Astrocyte (in vitro differentiated cells and primary cell): ENCODE measurements around the gene POLR2I. TPM values are rescaled to one million over a fixed set of nuclear protein-coding genes. Genes with fewer than 3 reads are reported as not detected.

Experiments used
- DNase-seq: peaks from one replicate; pipeline ENCODE4 v3.0.0-alpha.2; 2010; ENCODE audit warnings: low read depth
- FAIRE-seq: peaks from 2 replicates; lab custom pipeline; 2011; peaks lifted over from hg19 to GRCh38; lab: Jason Lieb, UNC
- H2AFZ ChIP-seq: 2 replicates; pipeline ENCODE4 v1.6.0; 2012; ENCODE audit warnings: low read depth, low read length, inconsistent platforms
- H3K27ac ChIP-seq: 2 replicates; pipeline ENCODE4 v1.5.1; 2011; ENCODE audit warnings: low read depth, low read length, inconsistent platforms
- H3K27me3 ChIP-seq: 2 replicates; pipeline ENCODE4 v1.6.0; 2011; ENCODE audit warnings: low read length, inconsistent platforms; ENCODE audit not compliant: insufficient read depth
- H3K36me3 ChIP-seq: 2 replicates; pipeline ENCODE4 v1.5.1; 2011; ENCODE audit warnings: low read length, inconsistent platforms; ENCODE audit not compliant: insufficient read depth
- H3K4me1 ChIP-seq: 2 replicates; pipeline ENCODE4 v1.5.1; 2011; ENCODE audit warnings: low read length, inconsistent platforms; ENCODE audit not compliant: insufficient read depth
- H3K4me2 ChIP-seq: 2 replicates; pipeline ENCODE4 v1.6.0; 2012; ENCODE audit warnings: low read length, inconsistent platforms
- H3K4me3 ChIP-seq: 2 replicates; pipeline ENCODE4 v1.5.1; 2011; ENCODE audit warnings: low read depth, mild to moderate bottlenecking, low read length, inconsistent platforms; ENCODE audit not compliant: insufficient read depth
- H3K79me2 ChIP-seq: 2 replicates; pipeline ENCODE4 v1.6.0; 2012; ENCODE audit warnings: mild to moderate bottlenecking, low read length, inconsistent platforms; ENCODE audit not compliant: insufficient read depth
- H3K9ac ChIP-seq: 2 replicates; pipeline ENCODE4 v1.6.0; 2012; ENCODE audit warnings: mild to moderate bottlenecking, low read length, inconsistent platforms
- H3K9me3 ChIP-seq: 2 replicates; pipeline ENCODE4 v1.5.1; 2012; ENCODE audit warnings: low read depth, mild to moderate bottlenecking, low read length, inconsistent platforms; ENCODE audit not compliant: insufficient read depth
- H4K20me1 ChIP-seq: 2 replicates; pipeline ENCODE4 v1.6.0; 2012; ENCODE audit warnings: low read length, inconsistent platforms; ENCODE audit not compliant: insufficient read depth
- H3K27ac Mint-ChIP-seq: one replicate; pipeline ENCODE4 v1.8.0; 2021; ENCODE audit warnings: mild to moderate bottlenecking, mixed read lengths; ENCODE audit not compliant: unreplicated experiment
- H3K27me3 Mint-ChIP-seq: one replicate; pipeline ENCODE4 v1.8.0; 2021; ENCODE audit warnings: low read depth, mixed read lengths; ENCODE audit not compliant: unreplicated experiment
- H3K36me3 Mint-ChIP-seq: one replicate; pipeline ENCODE4 v1.8.0; 2021; ENCODE audit warnings: low read depth, mixed read lengths; ENCODE audit not compliant: unreplicated experiment
- H3K4me1 Mint-ChIP-seq: one replicate; pipeline ENCODE4 v1.8.0; 2021; ENCODE audit warnings: low read depth, mixed read lengths; ENCODE audit not compliant: unreplicated experiment
- H3K4me3 Mint-ChIP-seq: one replicate; pipeline ENCODE4 v1.8.0; 2021; ENCODE audit warnings: mild to moderate bottlenecking, moderate library complexity, mixed read lengths; ENCODE audit not compliant: unreplicated experiment
- H3K9me3 Mint-ChIP-seq: one replicate; pipeline ENCODE4 v1.8.0; 2021; ENCODE audit warnings: mild to moderate bottlenecking, mixed read lengths; ENCODE audit not compliant: unreplicated experiment
- EZH2 ChIP-seq: IDR thresholded peaks from 2 replicates; pipeline ENCODE4 v1.6.1; 2012; ENCODE audit warnings: mild to moderate bottlenecking, low read length, inconsistent platforms; ENCODE audit not compliant: insufficient read depth
- total RNA-seq: library from RNA; stranded (reverse); gene quantifications from 2 replicates; pipeline ENCODE4 v1.2.1, GENCODE V29; 2021
- TF ChIP-seq, protein P1 (sequence below): IDR thresholded peaks from 2 replicates; pipeline ENCODE4 v1.5.1; 2011; ENCODE audit warnings: low read depth, mild to moderate bottlenecking, inconsistent platforms, low read length, moderate library complexity; ENCODE audit not compliant: insufficient read depth

POLR2I gene
- total RNA-seq, 1 donor from 2014 or later, result 65.1 TPM

DNA sequence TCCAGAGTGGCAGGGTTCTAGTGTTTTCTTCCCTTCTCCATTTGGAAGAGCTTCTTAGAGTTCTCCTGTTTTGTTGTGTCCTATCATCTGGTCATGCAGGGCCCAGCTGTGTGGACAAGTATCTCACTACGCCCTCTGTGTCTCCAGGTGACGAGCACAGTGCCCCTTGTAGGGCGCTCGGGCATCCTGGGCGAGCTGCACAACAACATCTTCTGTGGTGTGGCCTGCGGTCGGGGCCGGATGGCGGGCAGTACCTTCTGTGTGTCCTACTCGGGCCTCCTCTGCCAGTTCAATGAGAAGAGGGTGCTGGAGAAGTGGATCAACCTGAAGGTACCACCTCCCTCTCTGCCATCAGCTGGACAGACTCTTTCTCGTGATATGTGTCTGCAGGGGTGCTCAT is 47.0 kb downstream of the POLR2I start:
- Histone ChIP-seq H3K79me2 (no peaks in the 10 kb centered on the region), H3K9me3 (no peaks in the 10 kb centered on the region), H3K27ac (no peak overlapping the region), H4K20me1 (peaks cover 30% of the 10 kb centered on the region), H3K9ac (no peak overlapping the region), H3K4me3 (no peak overlapping the region), H2AFZ (no peak overlapping the region), H3K4me2 (no peak overlapping the region), H3K36me3 (peaks cover 6% of the 10 kb centered on the region), H3K4me1 (peaks cover 9% of the 10 kb centered on the region), H3K27me3 (no peaks in the 10 kb centered on the region)
- Mint-ChIP-seq H3K27ac (no peak overlapping the region), H3K36me3 (peaks cover 16% of the 10 kb centered on the region), H3K4me3 (no peak overlapping the region), H3K9me3 (no peaks in the 10 kb centered on the region), H3K4me1 (no peaks in the 10 kb centered on the region), H3K27me3 (peaks cover 9% of the 10 kb centered on the region)
- DNase-seq (no peak), FAIRE-seq (no peak)
- TF ChIP-seq, protein P1, sequence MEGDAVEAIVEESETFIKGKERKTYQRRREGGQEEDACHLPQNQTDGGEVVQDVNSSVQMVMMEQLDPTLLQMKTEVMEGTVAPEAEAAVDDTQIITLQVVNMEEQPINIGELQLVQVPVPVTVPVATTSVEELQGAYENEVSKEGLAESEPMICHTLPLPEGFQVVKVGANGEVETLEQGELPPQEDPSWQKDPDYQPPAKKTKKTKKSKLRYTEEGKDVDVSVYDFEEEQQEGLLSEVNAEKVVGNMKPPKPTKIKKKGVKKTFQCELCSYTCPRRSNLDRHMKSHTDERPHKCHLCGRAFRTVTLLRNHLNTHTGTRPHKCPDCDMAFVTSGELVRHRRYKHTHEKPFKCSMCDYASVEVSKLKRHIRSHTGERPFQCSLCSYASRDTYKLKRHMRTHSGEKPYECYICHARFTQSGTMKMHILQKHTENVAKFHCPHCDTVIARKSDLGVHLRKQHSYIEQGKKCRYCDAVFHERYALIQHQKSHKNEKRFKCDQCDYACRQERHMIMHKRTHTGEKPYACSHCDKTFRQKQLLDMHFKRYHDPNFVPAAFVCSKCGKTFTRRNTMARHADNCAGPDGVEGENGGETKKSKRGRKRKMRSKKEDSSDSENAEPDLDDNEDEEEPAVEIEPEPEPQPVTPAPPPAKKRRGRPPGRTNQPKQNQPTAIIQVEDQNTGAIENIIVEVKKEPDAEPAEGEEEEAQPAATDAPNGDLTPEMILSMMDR, result no peak
- no peak for TF ChIP-seq EZH2

DNA sequence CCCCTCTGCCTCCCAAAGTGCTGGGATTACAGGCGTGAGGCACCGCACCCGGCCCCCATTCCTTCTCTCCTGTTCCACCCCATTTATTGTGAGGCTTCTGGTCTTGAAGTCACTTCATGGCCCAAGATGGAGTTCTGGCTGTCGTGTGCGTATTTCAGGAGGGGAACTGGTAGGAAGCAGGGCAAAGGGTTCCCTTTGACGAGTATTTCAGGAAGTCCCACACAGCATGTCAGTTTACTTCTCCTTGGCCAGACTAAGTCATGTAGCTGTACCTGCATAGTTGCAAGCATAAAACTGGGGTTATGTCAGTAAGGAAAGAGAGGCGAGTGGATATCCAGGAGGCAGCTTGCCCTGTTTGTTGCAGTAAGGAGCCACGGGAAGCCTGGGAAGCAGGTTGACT is 49.8 kb downstream of the POLR2I start:
- no peaks in the 10 kb centered on the region for H3K9me3 Mint-ChIP-seq
- no peaks in the 10 kb centered on the region for H3K4me1 Mint-ChIP-seq
- peaks cover 13% of the 10 kb centered on the region for H3K36me3 Mint-ChIP-seq
- H2AFZ ChIP-seq, result no peak overlapping the region
- peaks cover 6% of the 10 kb centered on the region for H3K36me3 ChIP-seq
- TF ChIP-seq, protein P1, result no peak
- no peak for TF ChIP-seq EZH2
- peaks cover 8% of the 10 kb centered on the region for H3K27me3 Mint-ChIP-seq
- H3K27me3 ChIP-seq, result no peaks in the 10 kb centered on the region
- DNase-seq (no peak), FAIRE-seq (no peak)
- H3K27ac ChIP-seq, result no peak overlapping the region
- H3K4me1 ChIP-seq, result no peaks in the 10 kb centered on the region
- no peak overlapping the region for H3K4me3 Mint-ChIP-seq
- peaks cover 8% of the 10 kb centered on the region for H4K20me1 ChIP-seq
- no peak overlapping the region for H3K4me2 ChIP-seq
- no peaks in the 10 kb centered on the region for H3K79me2 ChIP-seq
- H3K9me3 ChIP-seq, result no peaks in the 10 kb centered on the region
- no peak overlapping the region for H3K27ac Mint-ChIP-seq
- H3K9ac ChIP-seq, result no peak overlapping the region
- H3K4me3 ChIP-seq, result no peak overlapping the region

Other genes with a start within 250 kb of the POLR2I start
- 66.0 and 69.4 TPM in 2 replicates for gene APLP1, start 246.3 kb downstream of the POLR2I start, total RNA-seq
- gene NFKBID, start 214.3 kb downstream of the POLR2I start, total RNA-seq, result 7.0 and 8.4 TPM in 2 replicates
- gene HCST, start 212.3 kb downstream of the POLR2I start, total RNA-seq, result 1.8 and 2.1 TPM in 2 replicates
- not detected in 2 replicates for gene TYROBP, start 206.6 kb downstream of the POLR2I start, total RNA-seq
- gene LRFN3, start 178.5 kb downstream of the POLR2I start, total RNA-seq, result 15.1 and 15.3 TPM in 2 replicates
- 8.8 and 10.9 TPM in 2 replicates for gene SDHAF1, start 119.7 kb downstream of the POLR2I start, total RNA-seq
- gene SYNE4, start 106.1 kb downstream of the POLR2I start, total RNA-seq, result 0.53 and 1.1 TPM in 2 replicates
- 25.9 and 27.3 TPM in 2 replicates for gene ALKBH6, start 100.7 kb downstream of the POLR2I start, total RNA-seq
- gene CLIP3, start 82.0 kb downstream of the POLR2I start, total RNA-seq, result 55.4 and 57.4 TPM in 2 replicates
- 5.0 and 6.0 TPM in 2 replicates for gene THAP8, start 60.6 kb downstream of the POLR2I start, total RNA-seq
- gene WDR62, start 60.0 kb downstream of the POLR2I start, total RNA-seq, result 1.1 and 2.4 TPM in 2 replicates
- gene OVOL3, start 3.7 kb downstream of the POLR2I start, total RNA-seq, result not detected in 2 replicates
- 239 and 244 TPM in 2 replicates for gene TBCB, start 593 bp upstream of the POLR2I start, total RNA-seq
- gene CAPNS1, start 25.2 kb upstream of the POLR2I start, total RNA-seq, result 665 and 677 TPM in 2 replicates
- 0.64 TPM in 1 of 2 replicates, not detected in the other for gene COX7A1, start 37.6 kb upstream of the POLR2I start, total RNA-seq
- gene ZNF565, start 99.8 kb upstream of the POLR2I start, total RNA-seq, result 6.3 and 6.5 TPM in 2 replicates
- gene ZNF146, start 100.2 kb upstream of the POLR2I start, total RNA-seq, result 80.7 and 82.7 TPM in 2 replicates